ENCODE data around the gene SYCE1L. TPM values are rescaled to one million over a fixed set of nuclear protein-coding genes. Genes with fewer than 3 reads are reported as not detected.

SYCE1L gene
- total and polyA plus RNA-seq, 2 of the 4 experiments (the other 2 are of a cell fraction) = 0.10 TPM; not detected in 1

DNA sequence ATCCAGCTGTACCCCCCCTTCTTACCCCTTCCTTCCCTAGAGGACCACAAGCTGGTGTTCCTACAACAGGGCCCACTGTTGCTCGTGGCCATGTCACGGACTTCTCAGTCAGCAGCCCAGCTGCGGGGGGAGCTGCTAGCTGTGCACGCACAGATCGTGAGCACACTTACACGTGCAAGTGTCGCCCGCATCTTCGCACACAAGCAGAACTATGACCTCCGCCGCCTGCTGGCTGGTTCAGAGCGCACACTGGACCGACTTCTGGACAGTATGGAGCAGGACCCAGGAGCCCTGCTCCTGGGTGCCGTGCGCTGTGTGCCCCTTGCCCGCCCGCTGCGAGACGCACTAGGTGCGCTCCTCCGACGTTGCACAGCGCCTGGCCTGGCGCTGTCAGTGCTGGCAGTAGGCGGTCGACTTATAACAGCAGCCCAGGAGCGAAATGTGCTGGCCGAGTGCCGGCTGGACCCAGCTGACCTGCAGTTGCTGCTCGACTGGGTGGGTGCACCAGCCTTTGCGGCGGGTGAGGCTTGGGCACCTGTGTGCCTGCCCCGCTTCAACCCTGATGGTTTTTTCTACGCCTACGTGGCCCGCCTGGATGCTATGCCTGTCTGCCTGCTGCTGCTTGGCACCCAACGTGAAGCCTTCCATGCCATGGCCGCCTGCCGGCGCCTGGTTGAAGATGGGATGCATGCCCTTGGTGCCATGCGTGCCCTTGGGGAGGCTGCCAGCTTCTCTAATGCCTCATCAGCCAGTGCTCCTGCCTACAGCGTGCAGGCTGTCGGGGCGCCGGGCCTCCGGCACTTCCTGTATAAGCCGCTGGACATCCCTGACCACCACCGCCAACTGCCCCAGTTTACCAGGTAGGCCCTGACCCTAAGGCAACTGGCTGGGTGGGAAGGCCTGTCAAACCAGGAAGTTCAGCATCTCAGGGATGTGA, 4.6 kb upstream of the SYCE1L start:
- Histone ChIP-seq H3K9ac (ENCODE audit: low read depth, low read length) (no peak overlapping the region), H3K18ac (ENCODE audit: low read depth, low read length) (no peak overlapping the region), H2BK20ac (ENCODE audit: low read depth, low read length) (no peak overlapping the region), H3K14ac (replicated peaks; ENCODE audit: low read depth, low read length) (no peak overlapping the region), H3K36me3 (ENCODE audit: control insufficient read depth, insufficient read depth, low read length) (peaks cover 51% of the 10 kb centered on the region), H3K9me1 (ENCODE audit: insufficient read depth, low read length) (peaks cover 6% of the 10 kb centered on the region), H2BK15ac (ENCODE audit: low read depth, low read length) (no peak overlapping the region), H3K4me2 (ENCODE audit: low read depth, low read length) (no peak overlapping the region), H3K4ac (ENCODE audit: low read depth, low read length) (no peak overlapping the region), H3K27ac (ENCODE audit: insufficient read depth, low read length) (no peak overlapping the region), H4K20me1 (ENCODE audit: insufficient read depth, low read length) (no peaks in the 10 kb centered on the region), H3K23ac (ENCODE audit: low read depth, low read length) (no peak overlapping the region), H2AK9ac (replicated peaks; ENCODE audit: low read depth, low read length, poor library complexity) (no peak overlapping the region), H3K56ac (ENCODE audit: extremely low read depth, insufficient read depth, low read length) (no peak overlapping the region), H2AK5ac (ENCODE audit: low read depth, low read length) (no peak overlapping the region), H2BK5ac (ENCODE audit: low read depth, low read length, poor library complexity, severe bottlenecking) (no peak overlapping the region), H2BK120ac (ENCODE audit: low read depth, low read length) (no peak overlapping the region), H3K27me3 (ENCODE audit: control insufficient read depth, insufficient read depth, low read length) (no peaks in the 10 kb centered on the region), H2AFZ (replicated peaks; ENCODE audit: low read length, poor library complexity) (no peak overlapping the region), H3K9me3 (ENCODE audit: control insufficient read depth, insufficient read depth, low read length) (no peaks in the 10 kb centered on the region), H3K79me1 (ENCODE audit: low read depth in 1 of 2, low read length in 2 of 2) (peaks cover 16 to 26% of the 10 kb centered on the region in 2 experiments), H4K8ac (ENCODE audit: low read depth in 2 of 2, low read length in 2 of 2) (no peak overlapping the region), H3K4me3 (ENCODE audit: insufficient read depth, low read depth, low read length) (no peak overlapping the region), H3K4me1 (ENCODE audit: control insufficient read depth, insufficient read depth, low read length) (no peaks in the 10 kb centered on the region), H4K5ac (ENCODE audit: low read depth, low read length) (no peak overlapping the region), H4K91ac (ENCODE audit: insufficient read depth, low read depth, low read length) (no peak overlapping the region)
- ChIA-PET POLR2A (ENCODE audit: unreplicated experiment) (no interaction called here), CTCF (no interaction called here)
- intact Hi-C loops (cut with micrococcal nuclease) = no loop called here
- DNase-seq (no peak), ATAC-seq (ENCODE audit: low read depth) (no peak)
- in situ Hi-C loops (cut with MboI; ENCODE audit: low sequenced_read_pairs) = no loop called here
- TF ChIP-seq CHD1 (IDR thresholded peaks at IDR 0.05; ENCODE audit: low read depth, low read length) = no peak
- TF ChIP-seq MAZ (IDR thresholded peaks at IDR 0.05; ENCODE audit: borderline replicate concordance, low read depth, low read length) = no peak
- no peak for TF ChIP-seq SMC3 (IDR thresholded peaks at IDR 0.05; ENCODE audit: low read depth, low read length)
- TF ChIP-seq, protein P1, sequence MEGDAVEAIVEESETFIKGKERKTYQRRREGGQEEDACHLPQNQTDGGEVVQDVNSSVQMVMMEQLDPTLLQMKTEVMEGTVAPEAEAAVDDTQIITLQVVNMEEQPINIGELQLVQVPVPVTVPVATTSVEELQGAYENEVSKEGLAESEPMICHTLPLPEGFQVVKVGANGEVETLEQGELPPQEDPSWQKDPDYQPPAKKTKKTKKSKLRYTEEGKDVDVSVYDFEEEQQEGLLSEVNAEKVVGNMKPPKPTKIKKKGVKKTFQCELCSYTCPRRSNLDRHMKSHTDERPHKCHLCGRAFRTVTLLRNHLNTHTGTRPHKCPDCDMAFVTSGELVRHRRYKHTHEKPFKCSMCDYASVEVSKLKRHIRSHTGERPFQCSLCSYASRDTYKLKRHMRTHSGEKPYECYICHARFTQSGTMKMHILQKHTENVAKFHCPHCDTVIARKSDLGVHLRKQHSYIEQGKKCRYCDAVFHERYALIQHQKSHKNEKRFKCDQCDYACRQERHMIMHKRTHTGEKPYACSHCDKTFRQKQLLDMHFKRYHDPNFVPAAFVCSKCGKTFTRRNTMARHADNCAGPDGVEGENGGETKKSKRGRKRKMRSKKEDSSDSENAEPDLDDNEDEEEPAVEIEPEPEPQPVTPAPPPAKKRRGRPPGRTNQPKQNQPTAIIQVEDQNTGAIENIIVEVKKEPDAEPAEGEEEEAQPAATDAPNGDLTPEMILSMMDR (conservative IDR thresholded peaks at IDR 0.05; ENCODE audit: low read depth, low read length) = no peak
- no peak for TF ChIP-seq FOS (IDR thresholded peaks at IDR 0.05; ENCODE audit: low read depth, low read length)
- no peak for TF ChIP-seq POLR2A (IDR thresholded peaks at IDR 0.05; ENCODE audit: low read depth, low read length)
- dilution Hi-C loops (cut with HindIII; ENCODE audit: low sequenced_read_pairs, unreplicated experiment) = no loop called here
- 97% methylated on average over 39 of the region's 48 CpGs; no CpG with 5 or more reads in 1 of the 2 experiments for WGBS, 2 experiments (ENCODE audit: extremely low coverage in 2 of 2, insufficient read length in 1 of 2)
- no TSS peak for BruUV-seq (replicated peaks)

Data from IMR-90 (cell line).